HG03025 (cell line): ENCODE data around the gene MBNL1.

ENCODE experiments used
- ATAC-seq: cut with Tn5 transposase; IDR thresholded peaks from one replicate; pipeline ENCODE4 v1.9.1; 2021; ENCODE audit warnings: mild to moderate bottlenecking, moderate library complexity; ENCODE audit not compliant: unreplicated experiment, low FRiP score

Gene MBNL1

GRCh38 chr3:152295344-152295743 lies 26.6 kb downstream of the MBNL1 start:
- ATAC-seq: no peak

- ATAC-seq: no peak
Measured at GRCh38 chr3:152295806-152296205, 27.1 kb downstream of the MBNL1 start.

- ATAC-seq: no peak
Measured at GRCh38 chr3:152296382-152296781, 27.7 kb downstream of the MBNL1 start.

- ATAC-seq: no peak
Measured at GRCh38 chr3:152296971-152297370, 28.2 kb downstream of the MBNL1 start.

GRCh38 chr3:152298393-152299248 lies 29.9 kb downstream of the MBNL1 start:
- ATAC-seq: peak; percentile 59

GRCh38 chr3:152299249-152299976 lies 30.7 kb downstream of the MBNL1 start:
- ATAC-seq: peak; percentile 27

- ATAC-seq: no peak
Measured at GRCh38 chr3:152300029-152300731, 31.5 kb downstream of the MBNL1 start.

GRCh38 chr3:152301745-152302181 lies 33.0 kb downstream of the MBNL1 start:
- no peak for ATAC-seq

GRCh38 chr3:152302521-152303021 lies 33.8 kb downstream of the MBNL1 start:
- peak; percentile 63 for ATAC-seq

GRCh38 chr3:152304160-152304559 lies 35.4 kb downstream of the MBNL1 start:
- ATAC-seq: no peak

GRCh38 chr3:152305075-152305474 lies 36.3 kb downstream of the MBNL1 start:
- no peak for ATAC-seq

GRCh38 chr3:152307829-152308474 lies 39.2 kb downstream of the MBNL1 start:
- no peak for ATAC-seq

GRCh38 chr3:152308475-152308844 lies 39.7 kb downstream of the MBNL1 start:
- ATAC-seq: no peak

- ATAC-seq: no peak
Measured at GRCh38 chr3:152309031-152309430, 40.3 kb downstream of the MBNL1 start.

GRCh38 chr3:152309535-152310307 lies 41.0 kb downstream of the MBNL1 start:
- no peak for ATAC-seq

- no peak for ATAC-seq
Measured at GRCh38 chr3:152313430-152313829, 44.7 kb downstream of the MBNL1 start.

- ATAC-seq: no peak
Measured at GRCh38 chr3:152313914-152314313, 45.2 kb downstream of the MBNL1 start.

- ATAC-seq: no peak
Measured at GRCh38 chr3:152314677-152315353, 46.1 kb downstream of the MBNL1 start.

- no peak for ATAC-seq
Measured at GRCh38 chr3:152315623-152316022, 46.9 kb downstream of the MBNL1 start.
